Middle frontal gyrus (tissue), 1 donor: ENCODE measurements around the gene SDCCAG8.

ENCODE experiments used
- DNase-seq: peaks from one replicate; pipeline ENCODE4 v3.0.0-alpha.2; 2015; ENCODE audit warnings: low spot score; ENCODE audit errors: extremely low spot score

SDCCAG8 gene

DNA sequence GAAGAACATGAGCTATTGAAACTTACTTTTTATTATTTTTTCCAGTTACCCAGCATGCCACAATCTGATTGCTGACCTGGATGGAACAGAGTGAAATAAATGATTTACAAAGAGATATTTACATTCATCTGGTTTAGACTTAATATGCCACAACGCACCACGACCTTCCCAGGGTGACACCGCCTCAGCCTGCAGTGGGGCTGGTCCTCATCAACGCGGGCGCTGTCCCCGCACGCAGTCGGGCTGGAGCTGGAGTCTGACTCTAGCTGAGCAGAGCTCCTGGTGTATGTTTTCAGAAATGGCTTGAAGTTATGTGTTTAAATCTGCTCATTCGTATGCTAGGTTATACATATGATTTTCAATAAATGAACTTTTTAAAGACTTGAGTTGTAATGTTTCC lies 243.9 kb downstream of the SDCCAG8 start:
- DNase-seq = no peak

DNA sequence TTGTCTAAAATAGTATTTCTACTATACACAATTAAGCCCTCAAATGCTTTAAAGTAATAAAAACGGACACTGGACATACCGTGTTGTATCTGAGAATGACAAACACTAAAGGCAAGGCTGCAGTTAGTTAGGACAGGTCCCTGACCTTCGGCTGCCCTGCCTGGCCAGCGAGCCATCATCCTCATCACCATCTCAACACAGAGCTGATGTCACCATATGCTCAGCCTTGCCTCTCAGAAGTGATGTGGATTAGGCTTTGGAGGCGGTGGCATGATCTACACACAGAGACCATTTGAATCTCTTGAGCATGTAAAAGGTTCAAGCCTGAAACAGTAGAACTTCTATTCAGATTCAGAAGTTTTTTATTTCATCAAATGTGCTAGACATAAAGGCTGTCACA lies 244.7 kb downstream of the SDCCAG8 start:
- no peak for DNase-seq

DNA sequence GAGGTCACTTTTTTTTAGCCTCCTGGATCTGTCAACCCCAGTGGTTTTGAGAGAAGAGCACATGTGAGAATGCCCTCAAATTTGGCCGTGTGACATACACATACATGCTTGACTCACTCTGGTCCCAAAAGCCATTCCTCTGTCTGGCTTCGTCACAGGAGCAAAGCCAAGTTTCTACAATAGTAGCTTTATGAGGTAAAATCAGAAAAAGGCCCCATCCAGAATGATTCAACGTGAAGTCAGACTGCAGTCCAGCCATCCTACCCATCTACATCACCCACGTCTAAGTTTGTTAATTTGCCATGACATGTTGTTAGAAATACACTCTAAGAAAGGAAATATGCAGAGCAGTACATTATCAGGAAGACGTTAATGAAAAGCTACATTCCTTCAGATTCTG lies 245.2 kb downstream of the SDCCAG8 start:
- DNase-seq = no peak

DNA sequence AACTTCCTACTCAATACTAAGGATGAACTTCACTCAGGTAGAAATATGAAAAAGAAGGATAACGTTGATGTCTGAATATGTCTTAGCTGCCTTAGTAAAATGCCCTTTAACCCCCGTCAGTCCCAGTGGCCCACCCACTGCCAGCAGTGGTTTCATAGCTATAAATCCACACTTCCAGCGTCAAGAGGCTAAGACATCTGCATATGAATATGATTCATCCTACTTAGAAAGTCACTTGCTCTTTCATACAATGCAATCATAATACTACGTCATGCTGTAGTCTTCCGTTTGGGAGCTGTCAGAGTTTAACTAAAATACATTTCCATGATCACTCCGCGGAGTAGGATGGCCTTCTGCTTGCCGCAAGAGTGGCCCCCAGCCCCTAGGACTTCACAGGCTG lies 247.3 kb downstream of the SDCCAG8 start:
- no peak for DNase-seq

DNA sequence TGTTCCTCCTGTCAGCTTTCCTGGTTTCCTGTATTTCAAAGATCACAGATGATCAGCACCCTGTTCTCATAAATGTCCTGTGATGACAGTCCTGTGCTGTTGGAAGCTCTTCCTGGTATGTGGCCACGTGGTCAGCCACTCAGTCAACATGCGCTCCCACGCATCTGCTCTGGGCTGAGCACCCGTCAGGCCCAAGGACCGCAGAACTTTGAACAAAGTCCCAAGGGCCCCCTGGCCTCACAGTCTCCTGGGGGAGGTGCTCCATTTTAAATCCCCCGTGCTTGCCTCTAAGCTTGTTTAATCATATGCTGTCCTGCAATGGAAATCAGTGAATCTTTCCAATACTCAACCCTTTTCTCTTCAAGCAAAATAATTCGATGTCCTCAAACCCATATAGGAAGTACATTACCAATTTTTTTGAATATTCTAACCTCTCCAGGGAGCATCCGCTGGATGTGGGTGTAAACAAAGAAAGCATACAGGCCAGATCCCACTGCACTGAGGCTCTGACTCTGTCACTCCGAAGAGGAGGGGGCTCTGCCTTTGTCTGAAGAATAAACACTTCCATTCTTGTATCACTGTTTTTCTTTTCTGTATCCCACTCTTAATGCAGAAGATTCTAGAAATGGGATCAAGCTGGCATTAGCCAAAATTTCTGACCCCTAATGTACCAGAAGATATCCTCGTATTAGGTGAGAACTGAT lies 250.3 kb downstream of the SDCCAG8 start:
- no peak for DNase-seq

DNA sequence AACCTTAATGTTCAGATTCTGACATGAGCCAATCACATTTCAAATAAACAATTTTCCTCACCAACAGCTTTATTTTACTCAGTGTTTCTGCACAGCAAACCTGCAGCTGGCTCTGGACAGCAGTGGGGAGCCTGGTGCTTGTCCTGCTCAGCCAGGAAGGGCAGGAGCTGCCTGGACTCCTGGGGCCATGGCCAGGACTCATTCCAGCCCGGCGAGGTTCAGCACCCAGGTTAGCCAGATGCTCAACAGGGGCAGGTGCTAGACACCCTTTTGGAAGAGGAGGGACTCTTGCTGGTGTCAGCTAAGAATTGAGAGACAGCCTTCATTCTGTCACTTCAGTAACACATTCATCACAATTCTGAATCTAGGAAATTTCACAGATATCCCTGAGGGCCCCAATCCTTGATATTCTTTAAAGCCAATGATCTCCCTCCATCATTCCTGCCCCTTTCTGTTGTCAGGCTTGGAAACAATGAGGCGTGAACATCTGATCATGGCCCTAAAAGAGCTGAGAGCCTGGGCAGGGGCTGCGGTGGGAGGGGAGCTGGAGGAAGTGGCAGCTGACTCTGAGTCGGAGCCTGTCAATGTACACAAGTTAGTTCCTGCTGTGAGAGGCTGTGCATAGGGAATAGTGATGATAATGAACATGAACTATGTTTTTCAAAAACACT lies 251.3 kb downstream of the SDCCAG8 start:
- no peak for DNase-seq

DNA sequence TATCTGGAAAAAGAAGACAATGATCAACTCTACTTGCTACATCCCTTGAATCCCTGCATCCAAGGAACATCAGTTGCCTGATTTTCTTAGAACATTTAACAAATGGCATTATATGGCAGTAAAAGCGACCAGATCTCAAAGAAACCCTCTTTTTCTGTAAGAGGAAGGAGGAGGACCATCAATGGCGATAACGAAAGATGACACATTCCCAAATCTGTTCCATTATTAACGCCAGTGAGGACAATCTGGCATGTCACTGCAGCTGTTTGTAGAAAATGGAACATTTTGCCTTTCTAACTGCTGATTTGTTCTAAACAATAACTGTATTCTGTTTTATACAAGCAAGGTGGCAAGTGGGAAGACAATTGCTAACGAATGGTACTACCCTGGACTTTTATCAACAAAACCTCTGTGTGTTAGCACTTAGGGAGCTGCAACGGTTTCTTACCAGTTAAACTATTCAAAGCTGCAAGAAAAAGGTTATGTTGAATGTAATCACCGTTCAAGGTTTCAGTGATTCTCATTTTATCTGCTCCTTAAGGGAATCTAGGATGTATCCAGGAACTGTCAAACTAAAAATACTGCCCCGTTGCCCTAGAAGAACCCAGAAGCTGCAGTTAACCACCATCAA lies 251.9 kb downstream of the SDCCAG8 start:
- DNase-seq = no peak

DNA sequence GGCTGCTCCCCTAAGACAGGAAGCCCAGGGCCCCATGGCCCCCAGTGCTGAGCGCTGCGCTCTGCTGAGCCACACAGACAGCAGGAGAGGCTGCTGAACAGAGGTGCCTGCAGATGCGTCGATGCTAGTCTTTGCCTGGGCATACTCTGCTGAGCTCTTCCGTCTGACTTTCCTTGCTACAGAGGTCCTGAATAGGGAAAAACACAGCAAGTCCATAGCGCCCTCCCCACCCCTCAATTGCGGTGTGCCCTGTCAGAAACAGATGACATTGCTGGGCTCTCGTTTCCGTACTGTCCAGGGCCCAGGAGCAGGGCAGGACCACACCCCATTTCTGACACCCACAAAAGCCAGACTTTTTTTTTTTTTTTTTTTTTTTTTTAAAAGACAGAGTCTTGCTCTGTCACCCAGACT lies 252.5 kb downstream of the SDCCAG8 start:
- DNase-seq = no peak

DNA sequence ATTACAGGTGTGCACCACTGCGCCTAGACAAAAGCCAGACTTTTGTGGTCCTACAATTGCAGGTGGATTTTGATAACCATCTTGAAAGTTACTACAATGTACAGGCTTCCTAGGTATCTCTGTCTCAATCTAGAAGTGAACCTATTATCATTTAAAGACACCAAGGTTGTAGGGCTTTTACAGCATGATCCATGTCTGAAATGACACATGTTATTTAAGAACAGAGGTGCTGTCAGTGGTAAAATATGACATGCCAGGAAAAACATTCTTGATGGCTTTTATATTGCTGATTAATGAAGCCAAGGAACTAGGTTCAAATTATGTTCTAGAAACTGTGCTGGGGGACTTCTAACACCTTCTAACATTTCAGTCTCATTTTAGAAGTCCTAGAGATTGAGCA lies 253.1 kb downstream of the SDCCAG8 start:
- DNase-seq = no peak

DNA sequence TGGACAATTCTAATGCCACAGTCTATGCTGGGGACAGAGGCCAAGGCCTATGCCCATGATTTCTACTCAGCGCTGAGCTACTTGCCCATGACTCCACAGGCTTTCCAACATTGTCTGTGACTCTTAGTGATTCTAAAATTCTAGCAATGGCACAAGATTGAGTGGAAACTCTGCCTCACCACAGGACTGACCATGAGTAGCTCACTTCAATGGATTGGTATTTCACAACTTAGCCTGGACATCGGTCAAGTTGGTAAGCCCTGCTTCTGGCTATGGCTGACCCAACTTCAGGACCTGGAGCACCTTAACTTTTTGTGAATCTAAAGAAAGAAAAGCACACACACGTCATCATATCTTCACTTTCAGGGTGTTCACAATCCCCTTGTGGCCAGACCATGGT lies 255.1 kb downstream of the SDCCAG8 start:
- DNase-seq = no peak

DNA sequence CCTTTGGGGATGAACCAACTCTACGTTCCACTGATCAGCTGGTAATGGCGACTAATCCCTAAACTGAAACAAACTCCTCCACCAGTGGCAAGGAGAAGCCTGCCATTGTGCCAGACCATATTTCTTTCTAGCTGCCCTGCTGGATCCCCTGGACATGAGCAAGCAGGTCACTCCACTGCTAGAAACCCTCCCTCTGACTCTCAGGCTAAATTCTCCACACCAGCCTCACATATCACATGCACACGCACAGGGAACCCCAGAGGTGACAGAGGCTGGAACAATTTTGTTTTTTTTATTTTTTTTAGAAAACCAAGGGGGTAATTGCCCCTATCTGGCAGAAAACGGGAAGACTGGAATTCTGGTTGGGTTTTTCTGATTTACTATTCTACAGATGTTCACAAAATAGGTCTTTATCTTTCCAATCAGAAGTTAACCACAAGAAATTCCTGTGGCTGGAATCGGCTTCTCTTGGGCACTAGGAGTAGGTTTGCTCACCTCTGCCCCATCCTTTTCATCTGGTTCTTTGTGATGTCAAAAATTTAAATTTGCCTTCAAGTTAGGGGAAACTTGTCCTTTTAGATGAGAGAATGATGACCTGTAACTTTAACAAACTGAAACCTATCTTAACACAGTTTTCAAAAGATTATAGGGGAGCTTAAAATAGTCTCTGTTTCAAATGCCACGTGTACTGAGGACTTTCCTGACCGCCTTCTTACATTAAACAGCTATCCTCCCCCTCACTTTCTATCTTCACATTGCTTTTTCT lies 258.1 kb downstream of the SDCCAG8 start:
- no peak for DNase-seq

DNA sequence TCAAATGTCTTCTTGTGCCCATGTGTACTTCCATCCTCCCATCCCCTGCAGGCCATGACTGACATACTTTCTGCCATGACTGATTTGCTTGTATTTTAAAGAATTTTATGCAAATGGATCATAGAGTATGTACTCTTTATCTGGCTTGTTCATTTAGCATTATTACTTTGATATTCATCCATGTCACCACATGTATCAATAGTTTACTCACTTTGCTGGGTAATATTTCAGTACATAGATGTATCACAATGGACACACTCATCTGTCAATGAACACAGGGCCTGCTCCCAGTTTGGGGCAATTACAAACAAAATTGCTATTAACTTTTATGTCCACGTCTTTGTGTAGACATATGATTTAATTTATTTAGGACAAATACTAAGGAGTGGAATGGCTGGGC lies 259.1 kb downstream of the SDCCAG8 start:
- DNase-seq = no peak

DNA sequence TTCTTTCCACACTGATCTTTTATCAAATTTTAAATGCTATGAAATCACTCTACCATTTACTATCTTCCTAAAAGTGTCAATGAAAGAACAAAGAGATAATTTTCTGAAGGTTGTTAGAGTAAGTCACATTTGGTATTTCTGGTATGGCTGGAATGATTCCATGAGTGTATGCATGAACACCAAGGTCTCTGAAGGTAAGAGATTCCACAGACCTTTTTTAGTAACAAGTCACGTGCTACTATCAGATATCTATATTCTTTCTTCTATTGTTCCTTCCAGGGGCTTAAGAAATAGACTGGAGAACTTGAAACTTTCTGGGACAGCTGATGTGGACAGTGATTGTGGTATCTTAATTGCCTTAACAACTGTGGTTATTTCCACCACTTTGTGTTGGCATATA lies 265.0 kb downstream of the SDCCAG8 start:
- DNase-seq = no peak

DNA sequence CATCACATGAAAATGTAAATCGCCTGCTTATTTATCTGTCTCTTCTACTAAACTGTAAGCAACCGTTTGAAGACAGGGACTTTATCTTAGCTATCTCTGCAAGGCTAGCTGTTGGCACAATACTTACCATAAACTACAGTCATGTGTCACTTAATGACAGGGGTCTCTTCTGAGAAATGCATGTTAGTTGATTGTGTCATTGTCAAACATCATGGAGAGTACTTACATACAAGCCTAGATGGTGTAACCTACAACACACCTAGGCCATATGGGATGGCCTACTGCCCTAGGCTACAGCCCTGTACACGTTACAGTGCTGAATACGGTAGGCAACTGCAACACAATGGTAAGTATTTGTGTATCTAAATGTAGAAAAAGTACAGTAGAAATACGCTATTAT lies 267.9 kb downstream of the SDCCAG8 start:
- DNase-seq = no peak

DNA sequence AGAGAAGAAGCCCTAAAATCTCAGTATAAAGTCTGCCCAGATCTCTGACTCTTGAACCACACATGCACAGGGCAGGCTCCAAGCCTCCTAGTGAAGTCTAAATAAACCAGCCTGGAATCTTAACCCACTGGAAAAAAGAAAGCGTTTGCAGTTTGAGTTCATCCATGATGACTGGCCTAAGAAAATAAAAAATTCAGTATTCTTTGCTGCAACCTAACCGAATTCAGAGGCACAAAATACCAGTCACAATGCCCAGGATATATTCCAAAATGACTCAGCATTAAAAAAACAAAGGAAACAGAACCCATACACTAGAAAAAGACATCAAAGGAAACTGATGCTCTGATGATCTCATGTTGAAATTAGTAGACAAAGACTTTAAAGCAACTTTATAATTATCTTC lies 269.2 kb downstream of the SDCCAG8 start:
- DNase-seq = no peak

DNA sequence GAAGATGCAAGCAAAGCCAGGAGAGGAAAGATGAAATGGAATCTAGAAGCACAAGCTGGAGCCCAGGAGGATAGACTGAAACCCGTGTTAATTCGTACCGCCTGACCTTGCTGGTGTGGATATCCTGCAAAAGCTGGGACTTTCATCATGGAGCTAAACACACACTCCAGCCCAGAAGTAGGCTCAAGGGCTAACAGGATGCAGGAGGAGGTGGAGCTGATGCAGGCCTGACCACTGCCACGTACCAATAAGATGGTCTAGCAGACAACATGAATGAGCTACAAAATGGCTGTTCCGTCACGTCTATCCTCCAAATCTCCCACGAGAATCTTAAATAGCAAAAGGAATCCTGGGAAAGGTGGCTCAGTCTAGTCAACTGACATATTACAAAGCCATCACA lies 270.3 kb downstream of the SDCCAG8 start:
- DNase-seq = no peak

DNA sequence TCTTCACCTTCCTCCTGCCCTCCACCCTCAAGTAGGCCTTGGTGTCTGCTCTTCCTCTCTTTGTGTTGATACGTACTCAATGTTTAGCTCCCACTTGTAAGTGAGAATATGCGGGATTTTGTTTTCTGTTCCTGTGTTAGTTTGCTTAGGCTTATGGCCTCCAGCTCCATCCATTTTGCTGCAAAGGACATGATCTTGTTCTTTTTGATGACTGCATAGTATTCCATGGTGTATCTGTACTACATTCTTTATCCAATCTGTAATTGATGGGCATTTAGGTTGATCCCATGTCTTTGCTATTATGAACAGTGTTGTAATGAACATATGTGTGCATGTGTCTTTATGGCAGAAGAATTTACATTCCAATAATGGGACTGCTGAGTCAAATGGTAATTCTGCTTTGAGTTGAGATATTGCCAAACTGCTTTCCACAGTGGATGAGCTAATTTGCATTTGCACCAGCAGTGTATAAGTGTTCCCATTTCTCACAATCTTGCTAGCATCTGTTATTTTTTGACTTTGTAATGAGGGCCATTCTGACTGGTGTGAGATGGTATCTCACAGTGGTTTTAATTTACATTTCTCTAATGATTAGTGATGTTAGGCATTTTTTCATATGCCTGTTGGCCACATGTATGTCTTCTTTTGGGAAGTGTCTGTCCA lies 272.7 kb downstream of the SDCCAG8 start:
- no peak for DNase-seq

DNA sequence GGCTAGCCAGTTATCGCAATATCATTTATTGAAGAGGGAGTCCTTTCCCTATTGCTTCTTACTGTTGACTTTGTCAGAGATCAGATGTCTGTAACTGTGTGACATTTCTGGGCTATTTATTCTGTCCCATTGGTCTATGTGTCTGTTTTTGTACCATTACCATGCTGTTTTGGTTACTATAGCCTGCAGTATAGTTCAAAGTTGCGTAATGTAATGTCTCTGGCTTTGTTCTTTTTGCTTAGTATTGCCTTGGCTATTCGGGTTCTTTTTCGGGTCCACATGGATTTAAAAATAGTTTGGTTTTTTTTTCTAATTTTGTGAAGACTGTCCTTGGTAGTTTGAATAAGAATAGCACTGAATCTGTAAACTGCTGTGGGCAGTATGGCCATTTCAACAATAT lies 273.7 kb downstream of the SDCCAG8 start:
- no peak for DNase-seq

DNA sequence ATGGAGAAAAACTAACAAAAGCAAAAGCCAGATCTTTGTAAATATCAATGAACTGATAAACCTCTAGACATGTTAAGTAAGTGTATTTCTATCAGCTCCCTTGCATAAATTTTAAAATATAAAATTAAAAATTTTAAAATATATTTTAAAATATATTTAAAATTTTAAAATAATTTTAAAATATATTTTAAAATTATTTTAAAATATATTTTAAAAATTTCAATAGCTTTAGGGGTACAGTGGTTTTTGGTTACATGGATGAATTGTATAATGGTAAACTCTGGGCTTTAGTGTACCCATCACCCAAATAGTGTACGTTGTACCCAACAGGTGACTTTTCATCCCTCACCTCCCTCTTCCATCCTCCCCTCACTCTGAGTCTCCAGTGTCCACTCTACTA lies 279.2 kb downstream of the SDCCAG8 start:
- no peak for DNase-seq

DNA sequence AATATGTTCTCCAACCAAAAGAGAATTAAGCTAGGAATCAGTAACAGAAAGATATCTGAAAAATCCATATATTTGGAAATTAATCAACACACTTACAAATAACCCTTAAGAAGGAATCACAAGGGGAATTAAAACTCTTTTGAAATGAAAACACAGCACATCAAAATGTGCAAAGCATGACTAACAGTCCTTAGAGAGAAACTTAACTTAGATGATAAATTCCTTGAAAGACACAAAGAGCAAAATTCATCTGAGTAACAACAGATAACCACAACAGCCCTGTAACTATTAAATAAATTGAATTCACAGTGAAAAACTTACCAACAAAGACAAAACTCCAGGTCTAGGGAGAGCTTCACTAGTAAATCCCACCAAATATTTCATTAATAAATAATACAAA lies 283.8 kb downstream of the SDCCAG8 start:
- no peak for DNase-seq

DNA sequence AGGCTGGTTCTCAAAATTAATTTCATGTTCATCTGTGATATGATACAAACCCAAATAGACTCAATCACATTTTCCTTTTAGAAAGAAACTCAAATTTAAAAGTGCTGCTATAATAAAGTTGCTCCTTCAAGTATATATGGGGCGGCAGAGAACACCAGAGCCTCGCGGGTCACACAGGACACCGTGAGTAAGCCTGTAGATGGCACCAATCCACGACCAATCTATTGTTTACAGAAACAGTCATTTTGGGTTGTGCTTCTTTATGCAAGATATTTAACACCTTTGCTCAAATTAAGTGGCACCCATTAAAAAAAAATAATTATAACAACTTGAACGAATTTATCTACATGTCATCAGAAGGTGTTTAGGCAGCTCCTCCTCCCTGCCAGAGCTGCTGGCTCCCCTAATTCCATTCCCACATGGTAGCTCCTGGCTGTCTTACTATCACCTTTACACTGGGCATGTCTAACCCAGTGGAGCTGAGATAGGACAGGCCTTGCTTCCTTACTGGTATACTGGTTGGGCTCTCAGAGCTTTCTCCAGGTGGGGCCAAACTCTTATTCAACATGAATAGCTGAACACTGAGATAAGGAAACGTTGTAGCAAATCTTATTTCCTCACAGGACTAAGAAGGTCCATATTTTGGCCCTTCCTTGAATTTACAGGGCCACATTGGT lies 287.0 kb downstream of the SDCCAG8 start:
- DNase-seq = no peak
